Epithelial cell of prostate (primary cell): ENCODE results near the gene APOL1.
"Not testable (repeated sequence)": the region's sequence is repeated elsewhere in the genome, so short reads cannot be mapped to it uniquely, and the experiment has no call there.

ENCODE experiments used
- DNase-seq: peaks from one replicate; pipeline ENCODE4 v3.0.0-alpha.2; 2011; ENCODE audit warnings: low read depth, low spot score
- H3K27ac ChIP-seq: fragments of 450-650 bp; 2 replicates; pipeline ENCODE4 v1.5.1; 2017; ENCODE audit warnings: mild to moderate bottlenecking

The APOL1 gene, protein sequence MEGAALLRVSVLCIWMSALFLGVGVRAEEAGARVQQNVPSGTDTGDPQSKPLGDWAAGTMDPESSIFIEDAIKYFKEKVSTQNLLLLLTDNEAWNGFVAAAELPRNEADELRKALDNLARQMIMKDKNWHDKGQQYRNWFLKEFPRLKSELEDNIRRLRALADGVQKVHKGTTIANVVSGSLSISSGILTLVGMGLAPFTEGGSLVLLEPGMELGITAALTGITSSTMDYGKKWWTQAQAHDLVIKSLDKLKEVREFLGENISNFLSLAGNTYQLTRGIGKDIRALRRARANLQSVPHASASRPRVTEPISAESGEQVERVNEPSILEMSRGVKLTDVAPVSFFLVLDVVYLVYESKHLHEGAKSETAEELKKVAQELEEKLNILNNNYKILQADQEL

DNA sequence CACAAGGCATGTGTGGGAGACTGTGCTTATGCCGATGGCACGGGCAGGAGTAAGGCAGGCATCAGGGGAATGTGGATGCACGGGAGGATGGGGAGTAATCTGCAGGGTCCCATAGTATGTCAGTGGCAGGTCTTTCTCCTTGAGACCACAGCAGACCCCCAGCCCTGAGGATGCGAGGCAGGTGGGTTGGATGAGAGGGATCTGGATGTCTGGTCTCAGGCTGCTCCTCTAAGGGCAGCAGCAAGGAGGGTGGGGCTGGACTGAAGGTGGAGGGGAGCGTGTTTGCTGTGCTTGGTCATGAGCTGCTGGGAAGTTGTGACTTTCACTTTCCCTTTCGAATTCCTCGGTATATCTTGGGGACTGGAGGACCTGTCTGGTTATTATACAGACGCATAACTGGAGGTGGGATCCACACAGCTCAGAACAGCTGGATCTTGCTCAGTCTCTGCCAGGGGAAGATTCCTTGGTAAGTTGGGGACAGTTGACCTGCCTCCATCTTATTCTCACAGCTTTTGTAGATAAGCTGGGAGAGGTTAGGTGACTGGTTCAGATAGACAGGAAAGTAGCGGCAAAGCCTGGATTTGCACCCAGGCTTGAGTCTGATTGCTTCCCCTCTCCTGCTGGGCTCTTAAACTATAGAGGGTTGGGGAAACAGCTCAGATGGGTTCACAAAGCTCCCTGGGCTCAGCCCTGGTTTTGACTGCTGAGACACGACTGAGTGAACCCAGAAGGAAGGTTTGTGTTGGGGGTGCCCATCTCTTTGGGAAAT is at the start of gene APOL1:
Gene APOL1 (plus strand): TSS at position 380 of the 769 bp plus-strand sequence. CDS start 1,823 bp downstream, outside the sequence.
- DNase-seq, result peak; percentile 22
- H3K27ac ChIP-seq, result no peak within 1 kb of the TSS

DNA sequence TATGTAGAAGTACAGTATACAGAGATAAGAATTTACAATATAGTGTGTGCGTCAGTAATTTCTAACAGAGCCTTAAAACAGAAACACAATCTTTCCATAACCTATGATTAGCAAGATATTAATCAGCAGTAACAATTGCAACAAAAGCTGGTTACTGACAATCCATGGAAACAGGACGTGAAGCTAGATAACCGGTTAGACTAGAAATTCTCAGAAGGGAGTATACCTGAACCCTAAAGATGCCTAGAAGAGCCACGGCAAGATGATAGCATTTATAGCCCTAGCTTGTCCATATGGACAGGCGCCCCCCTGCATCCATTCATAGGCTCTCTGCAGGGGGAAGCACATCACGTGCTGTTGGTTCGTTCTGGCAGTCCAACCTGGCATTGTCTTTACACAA is 49.5 kb upstream of the APOL1 start:
- H3K27ac ChIP-seq, result not testable (repeated sequence)
- peak; percentile 31 for DNase-seq

DNA sequence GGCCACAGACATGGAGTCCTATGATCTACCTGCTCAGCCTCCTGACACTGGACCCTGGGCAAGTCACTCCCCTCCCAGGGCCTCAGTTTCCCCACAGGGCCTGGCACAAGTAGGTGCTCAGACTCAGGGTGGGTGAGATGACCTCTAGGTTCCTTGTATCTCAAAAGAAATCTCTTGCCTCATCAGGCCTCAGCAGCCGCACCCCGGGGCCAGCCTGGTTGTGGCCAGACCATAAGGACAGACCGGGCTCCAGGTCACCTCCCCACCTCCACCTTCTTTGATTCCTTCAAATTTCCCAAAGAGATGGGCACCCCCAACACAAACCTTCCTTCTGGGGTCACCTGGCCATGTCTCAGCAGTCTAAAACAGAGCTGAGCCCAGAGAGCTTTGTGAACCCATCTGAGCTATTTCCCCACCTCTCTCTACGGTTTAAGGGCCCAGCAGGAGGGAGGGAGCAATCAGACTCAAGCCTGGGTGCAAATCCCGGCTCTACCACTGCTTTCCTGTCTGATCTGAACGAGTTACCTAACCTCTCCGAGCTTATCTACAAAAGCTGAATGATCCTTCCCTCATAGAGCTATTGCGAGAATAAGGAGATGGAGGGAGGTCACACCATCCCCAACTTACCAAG is 48.8 kb upstream of the APOL1 start:
- DNase-seq, result no peak
- no peak overlapping the region for H3K27ac ChIP-seq

DNA sequence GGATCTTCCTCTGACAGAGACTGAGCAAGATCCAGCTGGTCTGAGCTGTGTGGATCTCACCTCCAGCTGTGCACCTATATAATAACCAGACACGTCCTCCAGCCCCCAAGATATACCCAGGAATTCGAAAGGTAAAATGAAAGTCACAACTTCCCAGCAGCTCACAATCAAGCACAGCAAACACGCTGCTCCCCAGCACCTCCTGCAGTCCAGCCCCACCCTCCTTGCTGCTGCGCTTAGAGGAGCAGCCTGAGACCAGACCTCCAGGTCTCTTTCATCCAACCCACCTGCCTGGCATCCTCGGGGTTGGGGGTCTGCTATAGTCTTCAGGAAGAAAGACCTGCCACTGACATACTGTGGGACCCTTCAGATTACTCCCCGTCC is 48.3 kb upstream of the APOL1 start:
- H3K27ac ChIP-seq, result no peak overlapping the region
- DNase-seq, result no peak

DNA sequence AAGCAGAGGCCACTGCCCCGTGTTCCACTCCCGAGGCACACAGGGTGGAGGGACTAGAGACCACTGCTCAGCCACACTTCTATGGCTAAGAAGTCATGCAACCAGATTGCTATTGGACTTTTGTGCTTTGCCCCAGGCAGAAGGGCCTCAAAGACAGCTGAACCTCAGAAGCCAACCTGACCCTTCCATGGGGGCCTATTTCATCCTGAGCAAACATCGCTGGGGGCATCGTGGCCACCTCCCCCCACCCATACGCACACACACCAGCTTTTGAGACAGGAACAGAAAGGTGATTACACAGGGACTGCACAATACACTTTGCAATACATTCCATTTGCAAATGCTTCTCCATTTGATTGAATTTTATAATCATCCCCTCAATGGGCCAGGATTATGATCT is 47.4 kb upstream of the APOL1 start:
- not testable (repeated sequence) for H3K27ac ChIP-seq, DNase-seq

DNA sequence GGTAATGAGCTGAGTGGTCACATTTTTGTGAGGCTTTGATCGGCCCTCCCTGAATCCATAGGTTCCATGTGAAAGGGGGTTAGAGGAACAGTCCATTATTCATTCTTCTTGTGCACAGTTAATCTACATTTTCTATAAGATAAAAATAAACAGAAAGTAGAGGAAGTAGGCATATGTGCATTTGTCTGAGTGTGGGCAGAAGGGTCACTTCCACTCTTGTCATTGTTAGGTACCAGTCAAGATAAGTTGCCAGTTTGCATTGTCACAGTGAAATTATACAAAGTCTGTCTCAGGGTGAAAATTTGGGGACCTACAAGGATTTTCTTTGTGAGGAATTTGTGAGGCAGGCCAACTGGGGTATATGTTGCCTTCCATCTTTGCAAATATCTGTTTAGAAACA is 46.7 kb upstream of the APOL1 start:
- DNase-seq, result no peak
- no peak overlapping the region for H3K27ac ChIP-seq

DNA sequence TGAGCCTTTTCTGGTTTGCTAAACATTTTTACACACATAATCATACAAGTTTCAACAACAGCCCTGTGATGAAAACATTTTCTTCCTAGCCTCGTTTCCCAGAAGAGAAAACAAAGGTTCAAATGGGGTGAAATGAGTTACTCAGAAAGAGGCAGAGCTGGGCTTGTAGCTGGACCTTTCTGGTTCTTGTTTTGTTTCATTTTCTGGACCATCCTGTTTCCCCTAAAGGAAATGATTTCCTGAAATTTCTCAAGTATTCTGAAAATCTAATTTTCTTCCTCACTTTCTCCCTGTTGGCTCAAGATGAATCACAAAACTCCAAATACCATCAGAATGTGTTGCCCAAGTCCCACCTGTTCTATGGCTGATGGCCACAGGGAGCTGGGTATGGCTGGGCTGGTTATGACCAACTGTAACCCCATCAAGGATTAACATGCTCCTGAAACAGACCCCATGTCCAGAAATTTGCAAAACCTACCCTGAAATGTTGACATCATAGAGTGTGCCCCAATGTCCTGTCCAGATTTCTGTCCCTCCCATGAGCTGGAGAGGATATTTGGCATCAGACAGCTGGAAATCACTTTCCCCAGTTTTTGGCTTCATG is 44.7 kb upstream of the APOL1 start:
- DNase-seq, result no peak
- no peak overlapping the region for H3K27ac ChIP-seq

DNA sequence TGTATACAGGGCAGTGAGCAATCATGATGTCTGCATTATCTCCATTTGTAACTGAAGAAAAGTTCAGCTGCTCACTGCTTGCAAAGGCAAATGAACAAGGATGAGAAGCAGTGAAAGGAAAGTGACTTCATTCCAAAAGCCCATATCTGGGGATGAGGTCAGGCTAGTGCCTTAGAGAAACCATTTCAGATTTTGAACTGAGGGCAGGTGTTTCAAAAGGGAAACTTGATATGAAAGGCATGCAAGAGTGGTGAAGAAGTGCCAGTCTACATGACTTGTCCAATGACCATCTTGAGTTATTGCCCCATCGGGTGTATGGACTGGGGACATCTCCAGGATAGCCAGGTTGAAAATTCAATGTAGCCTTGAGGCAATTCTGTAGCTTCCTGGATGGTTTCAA is 44.0 kb upstream of the APOL1 start:
- DNase-seq, result no peak
- no peak overlapping the region for H3K27ac ChIP-seq

DNA sequence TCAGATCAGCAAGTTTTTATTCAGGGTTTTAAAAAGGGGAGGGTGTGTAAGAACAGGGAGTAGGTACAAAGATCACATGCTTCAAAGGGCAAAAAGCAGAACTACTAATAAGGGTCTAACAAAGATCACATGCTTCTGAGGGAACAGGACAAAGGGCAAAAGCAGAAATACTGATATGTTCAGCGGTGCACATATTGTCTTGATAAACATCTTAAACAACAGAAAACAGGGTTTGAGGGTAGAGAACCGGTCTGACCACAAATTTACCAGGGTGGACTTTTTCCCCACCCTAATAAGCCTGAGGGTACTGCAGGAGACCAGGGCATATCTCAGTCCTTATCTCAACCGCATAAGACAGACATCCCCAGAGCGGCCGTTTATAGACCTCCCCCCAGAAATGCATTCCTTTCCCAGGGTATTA is 43.4 kb upstream of the APOL1 start:
- not testable (repeated sequence) for DNase-seq, H3K27ac ChIP-seq

DNA sequence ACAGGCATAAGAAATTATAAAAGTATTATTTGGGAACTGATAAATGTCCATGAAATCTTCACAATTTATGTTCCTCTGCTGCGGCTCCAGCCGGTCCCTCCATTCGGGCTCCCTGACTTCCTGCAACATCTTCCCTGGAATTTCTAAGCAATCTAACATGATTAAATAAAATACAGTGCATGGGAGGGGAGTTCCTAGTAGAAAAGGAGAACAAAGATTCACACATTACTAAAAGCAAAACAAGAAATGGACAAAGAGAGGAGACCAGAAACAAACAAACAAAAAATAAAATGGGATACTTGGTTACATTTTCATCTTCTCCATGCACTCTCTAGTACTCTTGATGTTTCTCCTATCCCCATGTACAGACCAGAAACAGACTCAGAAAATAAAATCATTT is 42.7 kb upstream of the APOL1 start:
- DNase-seq, result no peak
- H3K27ac ChIP-seq, result no peak overlapping the region

DNA sequence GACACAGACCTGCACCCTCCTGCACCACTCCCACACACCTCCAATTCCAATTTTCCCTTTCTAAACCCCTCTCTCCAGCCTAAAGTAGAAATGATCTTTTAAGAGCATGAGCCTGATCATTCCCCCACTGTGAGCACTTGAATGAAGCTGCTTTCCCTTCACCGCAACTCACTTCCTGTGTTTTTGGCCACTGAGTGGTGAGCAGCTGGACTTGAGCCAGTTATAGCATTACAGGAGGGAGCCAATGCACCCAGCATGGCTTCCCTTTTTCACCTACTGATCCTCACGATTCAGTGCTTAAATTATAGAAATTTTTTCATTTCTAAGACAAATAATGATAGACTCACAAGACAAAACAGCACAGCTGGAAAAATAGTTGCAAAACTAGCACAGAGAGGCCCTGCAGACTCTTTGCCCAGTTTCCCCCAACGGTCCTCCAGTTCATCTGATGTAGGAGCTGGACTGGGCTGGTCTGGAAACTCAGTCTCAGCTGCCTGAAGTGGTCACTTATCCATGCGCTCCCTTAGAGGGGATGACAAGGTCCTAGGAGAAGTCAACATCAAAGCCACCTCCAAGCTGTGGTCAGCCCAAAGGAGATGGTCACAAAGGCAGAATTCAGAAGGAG is 41.6 kb upstream of the APOL1 start:
- DNase-seq, result no peak

DNA sequence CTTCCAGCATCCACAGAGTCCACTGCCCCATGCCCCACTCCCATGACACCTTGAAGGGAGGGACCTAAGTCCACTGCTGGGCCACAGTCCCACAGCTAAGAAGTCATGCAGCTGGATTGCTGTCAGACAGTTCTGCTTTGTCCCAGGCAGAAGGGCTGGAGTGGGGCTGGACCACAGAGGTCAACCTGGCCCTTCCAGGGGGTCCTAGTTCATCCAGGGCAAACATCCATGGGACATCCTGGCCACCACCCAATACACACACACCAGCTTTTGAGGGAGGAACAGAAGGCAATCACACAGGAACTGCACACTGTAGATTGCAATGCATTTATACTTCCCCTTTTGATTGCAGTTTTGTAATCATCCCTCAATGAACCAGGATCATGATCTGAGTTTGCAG is 40.0 kb upstream of the APOL1 start:
- no peak for DNase-seq
- H3K27ac ChIP-seq, result no peak overlapping the region

More for the DNA sequence above, 41.6 kb upstream of the APOL1 start:
- H3K27ac ChIP-seq, result no peak overlapping the region

DNA sequence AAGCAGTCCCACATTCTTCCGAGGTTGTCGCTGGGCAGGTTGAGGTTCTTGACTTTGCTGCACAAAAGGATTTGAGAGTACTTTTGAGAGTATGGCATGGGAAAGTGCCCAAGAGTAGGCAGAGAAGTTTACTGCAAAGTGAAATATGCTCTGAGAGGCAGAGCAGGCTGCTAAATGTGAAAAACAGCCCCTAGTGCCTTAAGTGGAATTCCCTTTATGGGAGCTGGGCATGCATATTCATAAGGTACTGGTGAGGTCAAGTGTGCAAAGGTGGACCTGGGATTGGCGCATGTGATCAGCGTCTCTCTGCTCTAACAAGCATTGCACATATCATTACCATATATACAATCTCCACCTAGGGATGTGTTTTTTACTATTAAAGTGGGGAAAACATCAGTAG is 39.3 kb upstream of the APOL1 start:
- DNase-seq, result no peak
- no peak overlapping the region for H3K27ac ChIP-seq

DNA sequence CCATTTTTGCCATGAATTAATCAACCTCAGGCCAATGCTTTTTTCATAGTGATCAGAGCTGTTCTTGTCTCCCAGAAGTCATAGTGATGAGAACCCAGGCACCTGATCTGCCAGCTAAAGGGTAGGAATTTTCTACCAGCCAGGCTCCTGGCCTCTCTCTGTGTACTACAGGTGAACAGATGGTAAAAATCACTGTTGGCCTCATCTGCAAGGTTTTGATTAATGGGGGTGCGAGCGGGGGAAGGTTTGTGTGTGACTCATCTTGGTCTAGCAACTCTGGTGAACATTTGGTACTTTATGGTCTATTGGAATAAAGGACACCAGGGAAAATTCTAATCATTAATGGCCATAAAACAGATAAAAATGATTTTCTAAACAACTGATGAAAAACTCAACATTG is 37.0 kb upstream of the APOL1 start:
- no peak for DNase-seq
- H3K27ac ChIP-seq, result no peak overlapping the region

DNA sequence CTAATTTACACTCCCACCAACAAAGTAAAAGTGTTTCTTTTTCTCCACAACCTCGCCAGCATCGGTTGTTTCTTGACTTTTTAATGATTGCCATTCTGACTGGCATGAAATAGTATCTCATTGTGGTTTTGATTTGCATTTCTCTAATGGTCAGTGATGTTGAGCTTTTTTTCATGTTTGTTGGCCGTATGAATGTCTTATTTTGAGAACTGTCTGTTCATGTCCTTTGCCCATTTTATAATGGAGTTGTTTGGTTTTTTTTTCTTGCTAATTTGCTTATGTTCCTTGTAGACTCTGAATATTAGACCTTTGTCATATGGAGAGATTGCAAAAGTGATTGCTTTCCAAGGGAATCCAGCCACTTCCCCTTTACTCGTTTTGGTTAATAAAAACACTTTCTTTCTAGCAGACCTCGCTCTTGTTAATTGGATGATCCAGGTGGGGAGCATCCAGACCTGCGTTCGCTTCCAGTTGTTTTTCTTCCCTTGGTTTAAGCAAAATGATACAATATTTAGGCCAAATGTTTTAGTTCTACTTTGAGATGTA is 34.2 kb upstream of the APOL1 start:
- H3K27ac ChIP-seq, result no peak overlapping the region
- DNase-seq, result no peak

DNA sequence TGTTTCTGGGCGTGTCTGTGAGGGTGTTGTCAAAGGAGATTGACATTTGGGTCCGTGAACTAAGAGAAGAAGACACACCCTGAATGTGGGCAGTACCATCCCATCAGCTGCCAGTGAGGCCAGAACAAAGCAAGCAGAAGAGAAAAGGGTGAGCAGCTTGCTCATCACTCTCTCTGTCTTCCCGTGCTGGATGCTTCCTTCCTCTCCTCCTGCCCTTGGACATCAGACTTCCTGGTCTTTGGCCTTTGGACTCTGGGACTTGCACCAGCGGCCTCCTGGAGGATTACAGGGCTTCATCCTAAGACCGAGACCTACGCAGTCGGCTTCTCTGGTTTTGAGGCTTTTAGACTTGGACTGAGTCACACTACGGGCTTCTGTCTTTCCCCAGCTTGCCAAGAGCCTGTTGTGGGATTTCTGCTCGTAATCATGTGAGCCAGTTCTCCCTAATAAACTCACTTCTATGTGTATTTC is 32.4 kb upstream of the APOL1 start:
- no peak overlapping the region for H3K27ac ChIP-seq
- DNase-seq, result peak; percentile 27

DNA sequence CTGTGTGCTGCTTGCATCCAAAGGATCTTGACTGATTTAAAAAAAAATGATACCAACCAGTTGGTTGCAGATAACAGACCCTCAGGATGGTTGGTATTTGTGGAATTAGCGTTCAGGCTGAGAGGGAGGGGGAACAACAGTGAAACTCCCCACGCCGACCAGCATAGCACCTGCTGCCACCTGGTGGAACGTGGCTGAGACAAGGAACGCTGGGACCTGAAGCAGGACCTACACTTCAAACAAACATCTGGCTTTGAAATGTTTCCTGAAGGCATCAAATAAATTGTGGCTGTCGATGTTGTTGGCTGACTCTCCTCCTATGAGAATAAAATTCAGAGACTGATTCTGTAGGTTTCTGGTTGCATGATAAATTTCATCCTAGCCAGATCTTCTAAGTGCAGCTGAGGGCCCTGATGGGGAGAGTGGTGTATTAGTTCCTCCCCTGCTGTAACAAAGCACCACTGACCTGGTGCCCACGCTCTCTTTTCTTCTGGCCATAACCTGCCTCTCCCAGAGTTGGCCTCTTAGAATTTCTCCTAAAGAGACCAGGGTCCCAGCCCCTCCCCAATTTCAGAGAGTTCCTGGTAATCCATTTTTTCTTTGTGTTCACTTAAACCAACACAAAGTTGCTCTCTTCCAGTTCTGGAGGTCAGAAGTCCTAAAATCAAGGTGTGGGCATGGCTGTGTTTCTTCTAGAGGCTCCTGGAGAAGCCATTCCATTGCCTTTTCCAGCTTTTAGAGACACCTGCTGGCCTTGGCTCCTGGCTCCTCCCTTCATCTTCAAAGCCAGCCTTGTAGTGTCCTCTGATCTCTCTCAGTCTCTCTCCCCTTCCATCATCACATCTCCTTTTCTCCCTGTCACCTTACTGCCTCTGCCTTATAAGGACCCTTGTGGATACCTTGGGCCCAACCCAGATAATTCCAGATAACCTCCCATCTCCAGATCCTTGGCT is 30.9 kb upstream of the APOL1 start:
- no peak for DNase-seq
- H3K27ac ChIP-seq, result no peak overlapping the region

DNA sequence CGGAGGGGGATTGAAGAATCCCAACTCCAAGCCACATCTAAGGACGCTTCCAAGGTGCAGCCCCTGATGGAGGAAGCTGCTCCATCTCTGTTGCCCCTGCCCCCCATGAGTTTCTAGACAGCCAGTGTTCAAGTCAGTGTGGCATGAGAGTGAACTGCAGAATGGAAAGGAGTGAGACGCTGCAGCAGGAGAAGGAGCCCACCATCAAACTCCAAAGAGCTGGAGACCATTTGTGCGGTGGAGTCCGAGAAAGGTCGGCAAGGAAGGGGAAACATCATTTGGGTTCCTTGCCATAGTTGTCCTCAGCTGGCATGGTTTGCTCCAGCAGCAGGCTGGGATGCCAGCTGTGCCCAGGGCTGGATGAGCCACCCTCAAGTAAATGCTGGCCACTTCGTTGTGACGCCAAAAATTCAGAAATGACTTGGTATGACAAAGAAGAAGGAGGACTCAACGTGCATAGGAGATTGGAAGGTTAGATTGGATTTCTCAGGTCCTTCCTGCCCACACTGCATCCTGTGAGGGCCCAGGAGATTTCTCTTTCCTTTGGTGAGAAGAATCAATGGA is 30.0 kb upstream of the APOL1 start:
- DNase-seq, result no peak
- no peak overlapping the region for H3K27ac ChIP-seq
